Stimulated activated CD4-positive, alpha-beta T cell treated with anti-CD3 and anti-CD28 coated beads, Interleukin-12 subunit alpha, Interleukin-12 subunit beta, amount 100 ng/mL, for 48 hours (primary cell): ENCODE measurements around the gene FRMD4A.
A peak's percentile ranks its signal among the peaks of the same experiment; 100 is the strongest.
"Not testable (repeated sequence)": the region's sequence is repeated elsewhere in the genome, so short reads cannot be mapped to it uniquely, and the experiment has no call there.

ENCODE experiments used
- DNase-seq, 3 donors: peaks; one replicate each; pipeline ENCODE4 v3.0.0-alpha.2; 2020; ENCODE audit warnings: low read depth in 2 of 3, low spot score in 1 of 3

FRMD4A gene

DNA sequence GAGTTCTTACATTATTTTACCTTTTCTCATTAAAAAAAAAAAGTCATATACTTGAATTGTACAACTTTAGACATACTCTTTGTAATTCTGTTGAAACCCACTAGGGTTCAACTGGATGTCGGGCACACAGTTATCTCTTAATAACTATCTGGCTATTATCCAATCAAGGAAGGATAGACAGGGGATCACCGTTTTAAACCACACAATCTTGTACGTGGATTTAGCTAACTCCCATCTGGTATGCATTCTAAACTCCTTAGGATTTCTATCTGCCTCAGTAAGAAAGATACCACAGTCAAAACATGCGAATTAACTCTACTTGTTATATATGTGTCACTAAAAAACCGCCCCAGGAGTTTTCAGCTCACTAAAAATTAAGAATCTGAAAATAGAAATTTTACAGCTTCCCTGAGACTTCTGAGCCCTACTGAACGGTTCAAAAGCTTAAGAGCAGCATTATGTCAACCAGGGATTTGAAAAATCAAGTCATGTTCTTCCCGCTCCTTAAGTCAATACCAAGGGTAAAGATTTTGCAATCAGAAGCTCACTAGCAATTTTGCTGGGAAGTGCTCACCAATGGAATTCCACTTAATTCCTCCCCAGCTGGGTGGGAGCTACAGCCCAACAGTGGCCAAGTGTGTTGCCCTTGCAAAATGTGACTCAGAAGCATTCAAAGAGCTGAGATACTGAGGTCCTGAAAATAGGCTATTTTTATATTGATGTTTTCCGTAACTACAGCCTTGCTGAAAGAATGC, 267.0 kb downstream of the FRMD4A start:
- DNase-seq = no peak

DNA sequence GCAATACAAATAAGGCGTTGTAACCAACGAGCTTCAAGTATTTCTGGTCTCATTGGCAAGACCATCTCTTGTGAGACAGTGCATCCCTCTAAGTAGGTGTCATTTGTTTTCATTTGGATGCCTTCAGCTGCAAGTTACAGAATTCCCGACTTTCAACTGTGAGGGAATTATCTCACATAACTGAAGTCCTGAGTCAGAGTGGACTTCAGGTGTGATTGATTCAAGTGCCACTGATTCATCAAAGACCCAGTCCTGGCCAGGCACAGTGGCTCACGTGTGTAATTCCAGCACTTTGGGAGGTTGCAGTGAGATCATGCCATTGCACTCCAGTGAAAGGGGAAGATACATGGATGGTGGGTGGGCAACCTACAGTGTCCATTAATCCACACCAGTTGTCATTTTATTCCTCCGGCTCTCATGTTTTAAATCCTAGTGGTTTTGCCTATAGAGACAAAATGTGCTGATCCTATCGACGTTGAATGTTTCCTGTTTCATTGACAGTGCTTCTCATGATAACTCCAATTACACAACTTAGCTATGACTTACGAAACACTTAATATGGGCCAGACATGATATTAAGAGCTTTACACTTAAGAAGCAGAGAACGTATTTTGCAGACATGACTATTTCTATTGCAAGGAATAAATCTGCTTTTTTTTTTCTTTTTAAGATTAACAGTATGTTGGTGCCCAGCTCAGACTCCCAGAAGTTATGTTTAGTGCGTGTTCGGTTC, 268.0 kb downstream of the FRMD4A start:
- DNase-seq = no peak

DNA sequence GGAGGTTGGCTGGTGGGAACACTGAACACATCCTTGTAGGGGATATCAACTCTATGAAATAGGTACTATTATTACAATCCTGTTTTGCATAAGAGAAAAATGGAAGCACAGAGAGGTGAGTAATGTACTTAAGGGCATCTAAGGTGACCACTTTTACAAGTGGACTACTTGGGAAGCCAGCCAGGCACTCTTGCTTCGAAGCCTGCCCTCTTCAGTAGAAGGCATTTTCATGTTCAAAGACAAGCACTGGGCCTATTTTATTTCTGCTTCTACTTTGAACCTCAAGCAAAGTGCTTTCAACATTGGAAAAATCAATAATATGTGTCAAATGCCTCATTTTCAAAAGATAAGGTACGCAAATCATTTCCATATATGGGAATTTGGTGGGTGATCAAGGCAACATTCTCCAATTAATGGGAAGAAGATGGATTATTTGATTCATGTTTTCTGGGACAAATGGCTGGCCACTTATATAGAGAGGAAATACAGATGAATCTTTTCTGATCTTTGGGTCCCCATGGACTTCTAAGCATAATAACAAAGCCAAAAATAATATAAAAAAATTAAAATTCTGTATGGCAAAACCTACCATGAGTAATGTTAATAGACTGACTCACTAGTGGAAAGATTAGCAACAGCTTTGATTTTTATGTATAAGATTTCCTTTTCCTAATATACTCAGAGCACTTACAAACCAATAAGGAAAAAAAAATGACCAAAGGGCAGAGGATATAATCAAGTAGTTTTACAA, 270.2 kb downstream of the FRMD4A start:
- no peak for DNase-seq

DNA sequence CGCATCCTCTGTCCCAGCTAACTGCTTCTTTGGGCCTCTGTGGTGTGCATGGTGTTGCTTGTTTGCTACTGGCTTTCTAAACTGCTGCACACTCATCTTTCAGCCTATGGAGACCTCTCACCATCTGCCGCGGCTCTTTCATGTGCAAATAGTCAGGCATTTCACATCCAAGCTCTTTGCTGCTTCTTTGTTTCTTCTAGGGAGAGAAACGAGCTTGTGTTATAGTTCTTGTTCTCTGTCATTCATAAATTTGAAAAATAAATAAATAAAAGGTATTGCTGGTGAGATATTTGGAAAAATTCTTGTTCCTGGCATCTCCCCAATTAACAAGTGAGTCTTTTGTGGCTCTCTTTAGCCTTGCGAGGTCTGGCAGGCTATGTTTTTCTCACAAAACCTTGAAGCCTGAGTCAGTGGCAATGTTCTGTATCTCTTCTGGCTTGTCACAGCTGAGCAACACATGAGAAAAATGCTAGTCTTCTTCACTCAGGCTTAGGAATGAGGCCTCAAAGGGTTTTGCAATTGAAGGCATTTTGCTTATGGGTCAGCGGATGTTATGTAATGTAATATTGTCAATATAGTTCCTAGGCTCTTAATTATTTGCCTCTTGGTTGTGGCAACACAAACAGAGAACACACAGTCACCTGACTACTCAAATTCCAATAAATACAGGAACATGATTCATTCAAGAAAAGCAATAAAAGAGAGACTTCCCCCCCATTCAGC, 274.0 kb downstream of the FRMD4A start:
- no peak for DNase-seq

DNA sequence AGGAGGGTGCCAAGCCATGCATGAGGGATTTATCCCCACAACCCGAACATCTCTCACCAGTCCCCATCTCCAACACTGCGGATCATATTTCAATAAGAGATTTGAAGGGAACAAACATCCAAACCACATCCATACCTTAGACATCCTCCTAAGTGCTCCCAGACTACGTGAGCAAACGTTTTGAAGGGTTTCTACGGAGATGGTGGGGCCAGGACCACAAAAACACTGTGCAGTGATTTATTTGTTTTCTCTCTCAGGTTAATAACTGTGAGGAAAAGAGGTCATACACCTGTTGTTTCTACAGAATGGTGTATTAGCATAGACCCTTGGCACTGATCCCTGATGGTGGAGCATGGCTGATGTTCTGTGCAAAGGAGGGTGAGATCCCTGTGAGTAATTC, 277.8 kb downstream of the FRMD4A start:
- no peak for DNase-seq

DNA sequence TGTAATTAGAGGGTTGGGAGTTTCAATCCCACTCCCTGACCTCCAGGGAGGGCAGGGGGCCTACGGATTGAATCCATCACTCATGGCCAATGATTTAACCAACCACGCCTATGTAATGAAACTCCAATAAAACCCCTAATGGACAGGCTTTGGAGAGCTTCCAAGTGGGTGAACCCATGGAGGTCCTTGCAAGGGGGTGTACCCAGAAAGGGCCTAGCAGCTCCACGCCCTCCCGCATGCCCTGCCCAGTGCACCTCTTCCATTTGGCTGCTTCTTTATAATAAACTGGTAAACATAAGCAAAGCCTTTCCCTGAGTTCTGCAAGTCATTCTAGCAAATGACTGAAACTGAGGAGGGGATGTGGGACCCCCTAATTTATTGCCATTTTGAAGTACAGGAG, 280.1 kb downstream of the FRMD4A start:
- DNase-seq = no peak

DNA sequence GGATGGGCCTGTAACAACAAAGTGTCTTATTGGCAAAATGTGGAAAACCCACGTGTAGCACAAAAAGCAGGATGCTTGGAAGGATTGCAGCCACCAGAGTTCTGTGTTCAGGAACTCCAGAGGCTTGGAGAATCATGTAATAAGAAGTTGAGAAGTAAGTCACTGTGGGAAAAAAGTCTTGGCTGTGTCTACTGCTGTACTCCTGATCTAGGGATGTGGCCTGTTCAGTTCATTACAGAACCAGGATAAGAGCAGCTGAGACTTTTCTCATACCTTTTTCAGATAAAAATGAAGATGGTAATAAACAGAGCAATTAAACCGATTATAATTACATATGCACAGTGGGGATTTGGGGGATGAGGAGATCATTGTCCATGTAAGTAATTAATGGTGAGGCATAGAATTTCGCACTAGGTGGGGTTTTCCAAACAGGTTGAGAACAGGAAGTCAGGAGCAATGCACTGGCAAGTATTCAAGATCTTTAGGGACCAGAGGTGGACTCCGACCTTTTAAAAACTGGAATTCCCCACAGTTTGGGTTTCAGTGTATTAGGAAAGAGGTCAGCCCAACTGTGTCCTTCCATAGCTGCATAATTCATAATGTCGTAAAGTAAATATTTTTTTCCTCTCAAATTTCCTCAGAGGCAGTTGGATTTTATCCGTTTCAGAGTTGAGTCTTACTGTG, 281.7 kb downstream of the FRMD4A start:
- no peak for DNase-seq

DNA sequence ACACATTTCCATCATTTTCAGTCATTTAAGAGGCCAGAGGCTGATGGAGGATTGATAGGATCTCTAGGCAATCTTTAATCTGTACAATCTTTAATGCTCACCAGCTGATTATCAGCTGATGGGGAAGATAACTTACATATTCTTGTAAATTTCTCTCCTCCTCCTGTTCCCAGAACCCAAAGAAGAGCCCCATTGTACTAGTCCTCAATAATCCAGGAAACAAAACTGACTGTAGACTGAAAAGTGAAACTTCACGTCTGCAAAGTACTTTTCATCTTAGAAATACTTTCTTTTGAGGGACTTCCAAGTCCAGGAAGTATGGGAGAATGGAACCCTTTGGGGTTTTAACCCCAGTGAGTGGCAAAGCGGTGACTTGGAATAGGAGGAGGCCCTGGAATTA, 283.3 kb downstream of the FRMD4A start:
- DNase-seq = no peak

DNA sequence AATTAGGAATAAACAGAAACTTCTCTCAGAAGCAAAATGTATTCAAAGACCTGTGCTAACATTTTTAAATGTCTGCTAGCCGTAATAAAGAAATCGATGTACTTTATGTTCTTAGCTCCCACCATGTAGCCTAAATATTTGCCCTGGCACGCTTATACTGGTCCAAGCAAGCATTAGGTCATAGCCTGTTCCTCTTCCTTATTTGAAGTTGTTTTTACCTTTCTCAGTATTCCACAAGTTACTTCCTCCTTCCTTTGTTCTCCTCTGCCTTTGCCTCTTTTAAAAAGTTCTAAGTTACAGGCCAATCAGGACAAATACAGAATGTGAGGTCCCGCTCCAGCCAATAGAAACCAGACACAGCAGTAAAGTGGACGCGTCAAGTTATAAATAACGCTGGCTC, 288.7 kb downstream of the FRMD4A start:
- not testable (repeated sequence) for DNase-seq

DNA sequence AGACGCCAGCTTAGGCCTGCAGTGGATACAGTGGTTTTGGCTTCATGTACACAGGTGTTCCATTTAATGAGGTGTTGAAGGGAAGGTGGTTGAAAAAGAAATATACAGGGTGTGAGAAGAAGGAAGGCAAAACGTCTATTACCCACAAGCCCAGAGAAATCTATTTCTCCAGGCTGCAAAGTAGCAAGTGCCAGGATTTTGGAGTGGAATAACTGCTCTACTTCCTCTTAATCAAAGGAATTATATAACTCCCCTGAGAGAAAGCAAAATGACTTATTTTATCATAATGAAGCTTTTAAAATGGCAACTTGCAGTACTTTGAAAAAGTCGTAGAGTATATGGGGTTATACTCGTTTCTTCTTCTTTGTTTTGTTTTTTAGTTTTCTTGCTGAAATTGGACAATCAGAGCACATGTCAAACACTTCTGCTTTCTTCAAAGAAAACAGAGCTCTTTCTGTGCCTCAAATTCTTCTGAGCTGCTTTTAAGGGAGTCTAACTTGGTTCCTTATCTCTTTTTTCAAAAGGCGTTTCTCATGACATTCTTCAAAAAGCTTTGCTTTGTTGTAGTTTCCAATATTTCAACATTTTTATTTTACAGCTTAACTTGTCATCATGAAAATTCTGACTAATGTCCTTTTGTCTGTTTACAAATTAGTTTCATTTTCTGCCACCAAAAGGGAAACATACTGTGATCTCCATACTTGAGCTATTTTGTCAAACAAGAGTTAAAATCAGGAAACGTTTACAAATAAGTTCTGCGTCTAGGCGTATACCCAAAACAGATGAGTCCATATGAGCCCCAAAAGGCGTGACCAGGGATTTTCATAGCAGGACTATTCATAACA, 289.7 kb downstream of the FRMD4A start:
- DNase-seq = no peak

DNA sequence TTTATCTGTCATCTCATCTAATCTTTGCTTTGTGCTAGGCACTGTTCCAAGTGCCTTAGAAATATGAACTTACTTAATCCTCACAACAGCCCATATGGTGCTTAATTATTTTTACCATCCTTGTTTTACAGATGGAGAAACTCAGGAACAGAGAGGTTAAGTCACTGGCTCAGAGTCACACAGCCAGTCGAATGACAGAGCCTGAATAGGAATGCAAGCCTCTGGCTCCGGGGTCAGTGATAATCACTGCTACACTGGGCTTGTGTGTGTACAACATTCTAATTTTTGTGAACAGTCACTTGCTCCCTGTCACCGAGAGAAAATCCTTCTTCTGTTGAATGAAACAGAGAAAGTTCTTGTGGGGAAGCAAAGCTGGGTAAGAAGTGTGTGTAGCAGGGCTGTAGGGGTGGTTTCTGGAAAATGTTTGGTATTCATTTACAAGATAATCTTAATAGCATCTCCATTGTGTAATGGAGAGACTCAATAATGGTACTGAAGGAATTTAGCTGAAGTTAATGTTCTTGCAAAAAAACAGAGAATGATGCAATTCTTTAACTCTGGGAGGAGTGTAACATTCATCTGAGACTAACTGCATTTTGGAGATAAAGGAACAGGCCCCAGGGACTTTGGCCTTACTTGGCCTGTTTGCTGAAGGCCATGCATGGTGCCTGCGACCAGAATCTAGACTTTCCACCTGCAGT, 290.6 kb downstream of the FRMD4A start:
- DNase-seq = no peak

DNA sequence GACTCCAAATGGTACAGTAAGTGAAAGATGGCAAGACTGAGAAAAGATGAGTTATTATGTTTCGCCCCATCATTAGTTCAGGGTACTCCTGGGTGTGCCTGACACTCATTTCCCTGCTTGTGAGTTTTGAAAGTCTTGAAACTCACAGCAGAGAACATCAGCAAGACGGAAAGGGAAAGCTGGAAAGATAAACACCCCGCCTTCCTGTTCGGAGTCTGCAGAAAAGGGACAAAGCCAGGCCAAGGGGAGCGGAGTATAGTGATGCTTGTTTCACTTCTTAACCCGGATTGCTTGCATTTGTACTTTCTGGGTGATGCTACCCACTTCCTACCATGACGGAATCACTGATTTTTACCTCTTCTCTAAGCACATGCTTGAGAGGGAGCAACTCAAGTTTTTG, 294.5 kb downstream of the FRMD4A start:
- DNase-seq = no peak

DNA sequence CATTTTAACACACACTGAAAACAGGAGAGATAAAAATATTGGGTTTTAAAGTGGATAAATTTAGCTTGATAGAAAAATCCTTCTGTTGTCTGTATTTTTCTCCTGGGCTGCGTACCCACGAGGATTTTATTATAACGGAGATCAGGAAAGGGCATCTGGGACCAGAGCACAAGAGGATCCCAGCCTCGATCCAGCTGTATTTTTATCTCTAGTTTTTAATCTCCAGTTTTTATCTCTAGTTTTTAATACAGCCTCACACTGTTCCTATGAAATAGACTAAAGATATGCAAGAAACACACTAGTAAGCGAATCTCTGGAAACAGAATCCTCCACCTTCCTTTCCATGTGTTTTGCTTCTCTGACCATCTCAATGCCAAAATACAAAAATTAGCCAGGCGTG, 295.2 kb downstream of the FRMD4A start:
- DNase-seq = no peak

DNA sequence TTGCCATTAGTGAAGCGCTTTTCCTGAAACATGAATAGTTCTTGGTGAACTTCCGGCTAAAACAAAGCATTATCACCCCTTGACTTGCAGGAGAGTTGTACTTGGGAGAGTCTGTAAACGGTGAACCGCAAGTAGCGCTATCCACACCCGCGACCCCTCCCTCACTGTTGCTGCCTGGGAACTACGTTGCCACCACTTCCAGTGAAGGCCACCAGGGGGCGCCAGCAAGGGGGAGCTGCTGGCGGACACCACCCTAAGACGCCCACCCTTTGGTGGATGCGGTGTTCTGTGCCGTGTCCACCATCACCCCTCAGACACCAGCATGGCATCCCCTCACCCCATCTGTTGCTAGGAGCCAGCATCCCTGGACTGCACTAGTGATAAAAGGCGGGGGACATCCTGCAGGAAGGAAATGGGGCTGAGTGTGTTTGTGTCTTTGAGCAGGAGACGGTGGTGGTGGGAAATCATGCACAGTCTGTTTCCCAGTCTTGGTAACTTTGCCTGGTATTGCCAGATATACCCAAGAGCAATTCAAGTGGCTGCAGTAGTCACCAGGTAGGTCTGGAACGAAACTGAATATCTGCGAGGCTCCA, 298.2 kb downstream of the FRMD4A start:
- peak; percentile 12 to 23 (median 19) for DNase-seq

DNA sequence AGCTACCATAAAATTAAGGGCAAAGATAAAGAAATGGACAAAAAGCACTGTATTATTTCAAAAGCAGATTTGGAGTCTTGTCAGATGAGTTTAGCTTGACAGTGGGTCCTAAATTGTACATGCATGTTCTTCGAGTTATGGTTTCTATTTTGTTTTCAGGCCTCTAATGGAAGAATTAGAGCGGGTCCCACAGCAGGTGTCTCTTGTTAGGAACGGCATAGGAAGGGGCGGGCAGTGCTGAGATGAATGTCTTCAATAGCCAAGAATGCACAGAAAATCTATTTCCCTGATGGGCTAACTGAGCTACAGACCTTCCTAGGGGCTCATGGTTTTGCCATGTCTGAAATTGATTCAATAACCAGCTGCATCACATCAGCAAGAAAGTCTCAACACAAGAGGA, 304.4 kb downstream of the FRMD4A start:
- DNase-seq = no peak

DNA sequence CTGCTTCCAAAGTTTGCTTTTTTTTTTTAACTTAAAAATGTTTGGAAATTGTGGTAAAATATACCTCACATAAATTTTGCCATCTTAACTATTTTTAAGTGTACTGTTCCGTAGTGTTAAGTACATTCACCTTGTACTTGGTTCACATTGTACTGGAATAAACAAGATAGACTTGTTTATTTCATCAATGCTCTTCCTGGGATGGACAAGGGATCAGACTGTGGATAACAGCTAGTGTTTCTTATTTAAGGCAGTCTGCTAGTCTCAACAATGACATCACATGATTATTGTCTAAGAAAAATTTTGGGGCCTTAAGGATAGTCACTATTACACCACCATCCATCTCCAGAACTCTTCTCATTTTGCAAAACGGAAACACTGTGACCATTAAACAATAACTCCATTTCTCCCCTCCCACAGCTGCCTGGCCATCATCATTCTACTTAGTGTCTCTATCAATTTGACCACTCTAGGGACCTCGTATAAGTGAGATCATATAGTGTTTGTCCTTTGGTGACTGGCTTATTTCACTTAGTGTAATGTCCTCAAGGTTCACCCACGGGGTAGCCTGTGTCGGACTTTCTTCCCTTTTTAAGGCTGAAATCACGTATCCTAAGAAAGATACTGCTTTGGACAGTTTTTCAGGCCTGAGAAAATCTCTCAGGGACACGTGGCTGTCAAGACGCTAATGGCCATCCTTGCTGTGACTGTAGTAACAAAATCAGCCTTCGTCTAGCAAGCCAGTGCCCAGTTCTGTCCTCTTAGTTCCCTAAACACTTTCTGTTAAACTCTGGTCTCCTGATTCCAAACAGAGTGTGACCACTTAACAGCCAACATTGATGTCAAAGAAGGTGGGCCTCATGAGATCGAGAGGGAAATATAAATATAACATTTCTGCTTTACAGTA, 305.2 kb downstream of the FRMD4A start:
- no peak for DNase-seq

DNA sequence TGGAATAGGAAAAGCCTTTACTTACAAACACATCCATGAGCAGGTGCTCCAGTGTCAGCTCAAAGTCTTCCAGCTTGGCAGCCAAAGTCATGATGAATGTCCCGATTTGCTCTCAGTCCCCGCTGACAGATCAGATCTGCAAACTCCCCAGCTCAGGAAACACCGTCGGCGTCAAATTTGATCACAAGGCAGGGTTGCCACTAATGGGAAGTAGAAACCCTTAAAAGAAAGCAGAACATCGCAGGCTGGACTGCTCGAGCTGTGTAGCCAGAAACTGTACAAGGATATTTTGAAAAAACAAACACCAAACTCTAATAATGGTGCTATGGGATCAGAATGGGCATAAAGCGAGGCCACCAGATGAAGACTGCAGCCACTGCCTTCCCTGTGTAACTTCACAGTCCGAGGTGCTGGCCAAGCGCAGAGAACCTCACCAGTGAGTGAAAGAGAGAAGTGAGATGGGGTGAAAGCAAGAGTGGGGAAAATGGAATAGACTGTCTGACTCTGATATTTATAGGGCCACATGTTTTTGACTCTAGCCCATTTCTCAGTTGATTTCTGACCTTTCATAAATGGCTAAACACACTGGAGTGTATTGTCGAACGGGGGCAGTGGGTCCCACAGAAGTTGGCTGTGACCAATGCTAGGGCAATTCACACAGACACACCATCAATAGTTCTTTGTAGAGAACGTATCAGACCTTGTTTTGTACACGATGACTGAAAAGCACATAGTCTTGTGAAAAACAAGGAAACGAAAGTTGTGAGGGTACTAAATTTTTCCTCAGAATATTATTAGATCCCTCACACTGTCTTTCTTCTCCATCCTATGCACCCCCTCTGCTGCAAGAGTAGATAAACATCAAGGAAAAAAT, 306.2 kb downstream of the FRMD4A start:
- DNase-seq = no peak
